Measurements from ENCODE around the gene UROC1.

UROC1 gene

GRCh38 chr3:126517291-126517951 lies at the start of gene UROC1:
Gene UROC1 (minus strand): TSS chr3:126517773. CDS start chr3:126517719, 54 bp downstream.
- in situ Hi-C loops (cut with HindIII; ENCODE audit: low sequenced_read_pairs), result no loop called here

- in situ Hi-C loops (cut with HindIII; ENCODE audit: low sequenced_read_pairs), result no loop called here
Observed at GRCh38 chr3:126562737-126563276, 45.2 kb upstream of the UROC1 start.

GRCh38 chr3:126558336-126559071 lies 40.9 kb upstream of the UROC1 start, which contains the start of gene C3orf22:
Gene C3orf22 (minus strand): TSS chr3:126558932. CDS start chr3:126553390, 5,542 bp downstream.
- in situ Hi-C loops (cut with HindIII; ENCODE audit: low sequenced_read_pairs), result loop anchor here (10.0 kb wide), 1 partner anchor 46 kb away; no protein-coding TSS in a partner anchor

GRCh38 chr3:126557761-126558160 lies 40.2 kb upstream of the UROC1 start:
- in situ Hi-C loops (cut with HindIII; ENCODE audit: low sequenced_read_pairs), result loop anchor here (10.0 kb wide), 1 partner anchor 47 kb away; no protein-coding TSS in a partner anchor

GRCh38 chr3:126557415-126557745 lies 39.8 kb upstream of the UROC1 start:
- in situ Hi-C loops (cut with HindIII; ENCODE audit: low sequenced_read_pairs), result loop anchor here (10.0 kb wide), 1 partner anchor 47 kb away; no protein-coding TSS in a partner anchor

- in situ Hi-C loops (cut with HindIII; ENCODE audit: low sequenced_read_pairs), result loop anchor here (10.0 kb wide), 1 partner anchor 48 kb away; no protein-coding TSS in a partner anchor
Observed at GRCh38 chr3:126556637-126557414, 39.3 kb upstream of the UROC1 start.

GRCh38 chr3:126555795-126556636 lies 38.4 kb upstream of the UROC1 start:
- in situ Hi-C loops (cut with HindIII; ENCODE audit: low sequenced_read_pairs), result loop anchor here (10.0 kb wide), 1 partner anchor 49 kb away; no protein-coding TSS in a partner anchor

- in situ Hi-C loops (cut with HindIII; ENCODE audit: low sequenced_read_pairs), result loop anchor here (10.0 kb wide), 1 partner anchor 50 kb away; no protein-coding TSS in a partner anchor
Observed at GRCh38 chr3:126554560-126555525, 37.3 kb upstream of the UROC1 start.

- in situ Hi-C loops (cut with HindIII; ENCODE audit: low sequenced_read_pairs), result loop anchor here (10.0 kb wide), 1 partner anchor 51 kb away; no protein-coding TSS in a partner anchor
Observed at GRCh38 chr3:126553284-126554084, 35.9 kb upstream of the UROC1 start.

- in situ Hi-C loops (cut with HindIII; ENCODE audit: low sequenced_read_pairs), result loop anchor here (10.0 kb wide), 1 partner anchor 52 kb away; no protein-coding TSS in a partner anchor
Observed at GRCh38 chr3:126552688-126553283, 35.2 kb upstream of the UROC1 start.

GRCh38 chr3:126551839-126552687 lies 34.5 kb upstream of the UROC1 start:
- in situ Hi-C loops (cut with HindIII; ENCODE audit: low sequenced_read_pairs), result loop anchor here (10.0 kb wide), 1 partner anchor 53 kb away; no protein-coding TSS in a partner anchor

- in situ Hi-C loops (cut with HindIII; ENCODE audit: low sequenced_read_pairs), result loop anchor here (10.0 kb wide), 1 partner anchor 54 kb away; no protein-coding TSS in a partner anchor
Observed at GRCh38 chr3:126551121-126551838, 33.7 kb upstream of the UROC1 start.

GRCh38 chr3:126550488-126551051 lies 33.0 kb upstream of the UROC1 start:
- in situ Hi-C loops (cut with HindIII; ENCODE audit: low sequenced_read_pairs), result loop anchor here (10.0 kb wide), 1 partner anchor 54 kb away; no protein-coding TSS in a partner anchor

GRCh38 chr3:126549861-126550487 lies 32.4 kb upstream of the UROC1 start:
- in situ Hi-C loops (cut with HindIII; ENCODE audit: low sequenced_read_pairs), result loop anchor here (10.0 kb wide), 1 partner anchor 55 kb away; no protein-coding TSS in a partner anchor
